ENCODE measurements around the gene TSGA10.

Gene TSGA10

GRCh38 chr2:99127981-99128380 is 26.8 kb downstream of the TSGA10 start:
- Mint-ChIP-seq H3K27me3 (no peaks in the 10 kb centered on the region), H3K27ac (no peak overlapping the region), H3K4me1 (no peaks in the 10 kb centered on the region), H3K36me3 (peaks cover 66% of the 10 kb centered on the region), H3K4me3 (no peak overlapping the region), H3K9me3 (peaks cover 45% of the 10 kb centered on the region)
- no peak for ATAC-seq

- Mint-ChIP-seq H3K9me3 (no peaks in the 10 kb centered on the region), H3K4me1 (no peaks in the 10 kb centered on the region), H3K27ac (no peak overlapping the region), H3K36me3 (no peaks in the 10 kb centered on the region), H3K27me3 (no peaks in the 10 kb centered on the region), H3K4me3 (no peak overlapping the region)
- no peak for ATAC-seq
Observed at GRCh38 chr2:99112617-99113016, 42.1 kb downstream of the TSGA10 start.

GRCh38 chr2:99111945-99112344 is 42.8 kb downstream of the TSGA10 start:
- H3K9me3 Mint-ChIP-seq, result no peaks in the 10 kb centered on the region
- H3K27ac Mint-ChIP-seq, result no peak overlapping the region
- H3K27me3 Mint-ChIP-seq, result no peaks in the 10 kb centered on the region
- no peaks in the 10 kb centered on the region for H3K36me3 Mint-ChIP-seq
- H3K4me1 Mint-ChIP-seq, result no peaks in the 10 kb centered on the region
- H3K4me3 Mint-ChIP-seq, result no peak overlapping the region
- no peak for ATAC-seq

GRCh38 chr2:99111236-99111635 is 43.5 kb downstream of the TSGA10 start:
- H3K36me3 Mint-ChIP-seq, result no peaks in the 10 kb centered on the region
- no peak overlapping the region for H3K4me3 Mint-ChIP-seq
- H3K4me1 Mint-ChIP-seq, result no peaks in the 10 kb centered on the region
- H3K27ac Mint-ChIP-seq, result no peak overlapping the region
- no peaks in the 10 kb centered on the region for H3K9me3 Mint-ChIP-seq
- H3K27me3 Mint-ChIP-seq, result no peaks in the 10 kb centered on the region
- no peak for ATAC-seq

GRCh38 chr2:99106913-99107312 is 47.8 kb downstream of the TSGA10 start:
- Mint-ChIP-seq H3K27me3 (no peaks in the 10 kb centered on the region), H3K4me3 (no peak overlapping the region), H3K4me1 (no peaks in the 10 kb centered on the region), H3K36me3 (peaks cover 6% of the 10 kb centered on the region), H3K9me3 (no peaks in the 10 kb centered on the region), H3K27ac (no peak overlapping the region)
- no peak for ATAC-seq

- Mint-ChIP-seq H3K4me3 (no peak overlapping the region), H3K4me1 (peaks cover 5% of the 10 kb centered on the region), H3K9me3 (no peaks in the 10 kb centered on the region), H3K36me3 (peaks cover 6% of the 10 kb centered on the region), H3K27ac (no peak overlapping the region), H3K27me3 (no peaks in the 10 kb centered on the region)
- ATAC-seq, result no peak
Observed at GRCh38 chr2:99104006-99104405, 50.7 kb downstream of the TSGA10 start.

GRCh38 chr2:99101697-99102096 is 53.0 kb downstream of the TSGA10 start:
- Mint-ChIP-seq H3K9me3 (no peaks in the 10 kb centered on the region), H3K27ac (peak overlapping the region; percentile 0), H3K27me3 (no peaks in the 10 kb centered on the region), H3K4me3 (no peak overlapping the region), H3K36me3 (peaks cover 6% of the 10 kb centered on the region), H3K4me1 (peaks cover 5% of the 10 kb centered on the region)
- no peak for ATAC-seq

- no peak for ATAC-seq
- H3K4me3 Mint-ChIP-seq, result no peak overlapping the region
- no peak overlapping the region for H3K27ac Mint-ChIP-seq
- peaks cover 5% of the 10 kb centered on the region for H3K4me1 Mint-ChIP-seq
- H3K36me3 Mint-ChIP-seq, result peaks cover 24% of the 10 kb centered on the region
- no peaks in the 10 kb centered on the region for H3K27me3 Mint-ChIP-seq
- H3K9me3 Mint-ChIP-seq, result peaks cover 10% of the 10 kb centered on the region
Observed at GRCh38 chr2:99096728-99097127, 58.0 kb downstream of the TSGA10 start.

GRCh38 chr2:99088017-99088416 is 66.7 kb downstream of the TSGA10 start:
- ATAC-seq, result no peak
- peaks cover 7% of the 10 kb centered on the region for H3K27me3 Mint-ChIP-seq

GRCh38 chr2:99086385-99086784 is 68.4 kb downstream of the TSGA10 start:
- Mint-ChIP-seq H3K36me3 (peaks cover 17% of the 10 kb centered on the region), H3K27me3 (peaks cover 15% of the 10 kb centered on the region), H3K4me1 (no peaks in the 10 kb centered on the region), H3K9me3 (peaks cover 7% of the 10 kb centered on the region), H3K4me3 (no peak overlapping the region), H3K27ac (no peak overlapping the region)
- ATAC-seq, result no peak

More at GRCh38 chr2:99088017-99088416, 66.7 kb downstream of the TSGA10 start:
- H3K4me1 Mint-ChIP-seq, result no peaks in the 10 kb centered on the region
- no peak overlapping the region for H3K27ac Mint-ChIP-seq
- peaks cover 29% of the 10 kb centered on the region for H3K36me3 Mint-ChIP-seq
- no peak overlapping the region for H3K4me3 Mint-ChIP-seq
- H3K9me3 Mint-ChIP-seq, result peaks cover 12% of the 10 kb centered on the region

- H3K27me3 Mint-ChIP-seq, result peaks cover 15% of the 10 kb centered on the region
- peaks cover 16% of the 10 kb centered on the region for H3K36me3 Mint-ChIP-seq
- no peaks in the 10 kb centered on the region for H3K4me1 Mint-ChIP-seq
- H3K27ac Mint-ChIP-seq, result no peak overlapping the region
- H3K9me3 Mint-ChIP-seq, result peaks cover 7% of the 10 kb centered on the region
- no peak for ATAC-seq
- H3K4me3 Mint-ChIP-seq, result no peak overlapping the region
Observed at GRCh38 chr2:99085421-99085820, 69.3 kb downstream of the TSGA10 start.

GRCh38 chr2:99084256-99084655 is 70.5 kb downstream of the TSGA10 start:
- no peaks in the 10 kb centered on the region for H3K4me1 Mint-ChIP-seq
- peaks cover 8% of the 10 kb centered on the region for H3K36me3 Mint-ChIP-seq
- no peak overlapping the region for H3K4me3 Mint-ChIP-seq
- no peak for ATAC-seq
- peaks cover 15% of the 10 kb centered on the region for H3K27me3 Mint-ChIP-seq
- peaks cover 4% of the 10 kb centered on the region for H3K9me3 Mint-ChIP-seq
- no peak overlapping the region for H3K27ac Mint-ChIP-seq

- H3K27me3 Mint-ChIP-seq, result peaks cover 15% of the 10 kb centered on the region
- ATAC-seq, result no peak
- H3K27ac Mint-ChIP-seq, result no peak overlapping the region
- no peaks in the 10 kb centered on the region for H3K36me3 Mint-ChIP-seq
- no peak overlapping the region for H3K4me3 Mint-ChIP-seq
- no peaks in the 10 kb centered on the region for H3K9me3 Mint-ChIP-seq
- no peaks in the 10 kb centered on the region for H3K4me1 Mint-ChIP-seq
Observed at GRCh38 chr2:99081891-99082290, 72.9 kb downstream of the TSGA10 start.

- no peak for ATAC-seq
- Mint-ChIP-seq H3K27me3 (peaks cover 15% of the 10 kb centered on the region), H3K9me3 (no peaks in the 10 kb centered on the region), H3K27ac (no peak overlapping the region), H3K4me1 (no peaks in the 10 kb centered on the region), H3K4me3 (no peak overlapping the region), H3K36me3 (no peaks in the 10 kb centered on the region)
Observed at GRCh38 chr2:99079226-99079625, 75.5 kb downstream of the TSGA10 start.

GRCh38 chr2:99072551-99072950 is 82.2 kb downstream of the TSGA10 start:
- Mint-ChIP-seq H3K4me1 (no peaks in the 10 kb centered on the region), H3K27ac (no peak overlapping the region), H3K9me3 (no peaks in the 10 kb centered on the region), H3K36me3 (no peaks in the 10 kb centered on the region), H3K4me3 (no peak overlapping the region), H3K27me3 (no peaks in the 10 kb centered on the region)
- ATAC-seq, result no peak

- H3K27ac Mint-ChIP-seq, result no peak overlapping the region
- no peaks in the 10 kb centered on the region for H3K4me1 Mint-ChIP-seq
- no peak for ATAC-seq
- no peaks in the 10 kb centered on the region for H3K36me3 Mint-ChIP-seq
- no peaks in the 10 kb centered on the region for H3K9me3 Mint-ChIP-seq
- H3K27me3 Mint-ChIP-seq, result no peaks in the 10 kb centered on the region
- H3K4me3 Mint-ChIP-seq, result no peak overlapping the region
Observed at GRCh38 chr2:99067871-99068625, 86.7 kb downstream of the TSGA10 start.
